Activated naive CD8-positive, alpha-beta T cell (primary cell): ENCODE results near the gene ACO2.
"Not testable (repeated sequence)": the region's sequence is repeated elsewhere in the genome, so short reads cannot be mapped to it uniquely, and the experiment has no call there.

Experiments used
- H3K27ac Mint-ChIP-seq: one replicate; pipeline ENCODE4 v1.8.0; 2021; ENCODE audit warnings: mixed read lengths
- H3K27me3 Mint-ChIP-seq: one replicate; pipeline ENCODE4 v1.8.0; 2021; ENCODE audit warnings: mixed read lengths
- H3K36me3 Mint-ChIP-seq: one replicate; pipeline ENCODE4 v1.8.0; 2021; ENCODE audit warnings: mixed read lengths
- H3K4me1 Mint-ChIP-seq: one replicate; pipeline ENCODE4 v1.8.0; 2021; ENCODE audit warnings: low read depth, mixed read lengths
- H3K4me3 Mint-ChIP-seq: one replicate; pipeline ENCODE4 v1.8.0; 2021; ENCODE audit warnings: mild to moderate bottlenecking, mixed read lengths
- H3K9me3 Mint-ChIP-seq: one replicate; pipeline ENCODE4 v1.8.0; 2021; ENCODE audit warnings: low read depth, mixed read lengths

ACO2 gene

GRCh38 chr22:41445129-41446056 is 23.5 kb upstream of the ACO2 start:
- H3K4me1 Mint-ChIP-seq: peaks cover 21% of the 10 kb centered on the region
- peak overlapping the region; percentile 92 for H3K27ac Mint-ChIP-seq
- H3K27me3 Mint-ChIP-seq: no peaks in the 10 kb centered on the region
- peak overlapping the region; percentile 98 for H3K4me3 Mint-ChIP-seq
- no peaks in the 10 kb centered on the region for H3K36me3 Mint-ChIP-seq
- H3K9me3 Mint-ChIP-seq: no peaks in the 10 kb centered on the region

DNA sequence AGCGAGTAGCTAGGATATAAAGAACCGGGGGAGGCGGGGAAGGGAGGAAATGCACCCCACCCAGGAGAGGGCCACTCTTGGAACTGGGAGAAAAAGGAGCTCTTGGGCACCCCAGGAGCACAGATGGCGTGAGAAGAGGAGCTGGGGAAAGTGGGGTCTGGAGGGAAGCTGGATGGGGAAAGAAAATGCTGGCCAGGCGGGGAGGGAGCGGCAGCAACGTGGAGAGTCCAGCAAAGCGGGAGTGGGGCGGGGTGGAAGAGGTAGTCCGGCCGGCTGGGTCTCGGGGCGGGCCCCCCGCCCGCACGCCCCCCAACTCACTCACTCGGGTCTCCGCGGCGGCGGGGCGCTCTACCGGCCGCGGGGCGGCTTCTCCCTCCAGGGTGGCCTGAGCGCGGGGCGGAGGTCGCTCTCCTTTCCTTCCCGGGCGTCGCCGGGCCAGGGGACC is 22.8 kb upstream of the ACO2 start:
- Mint-ChIP-seq H3K4me3 (peak overlapping the region; percentile 98), H3K4me1 (peaks cover 21% of the 10 kb centered on the region), H3K36me3 (no peaks in the 10 kb centered on the region), H3K9me3 (no peaks in the 10 kb centered on the region), H3K27me3 (no peaks in the 10 kb centered on the region), H3K27ac (peak overlapping the region; percentile 96)

DNA sequence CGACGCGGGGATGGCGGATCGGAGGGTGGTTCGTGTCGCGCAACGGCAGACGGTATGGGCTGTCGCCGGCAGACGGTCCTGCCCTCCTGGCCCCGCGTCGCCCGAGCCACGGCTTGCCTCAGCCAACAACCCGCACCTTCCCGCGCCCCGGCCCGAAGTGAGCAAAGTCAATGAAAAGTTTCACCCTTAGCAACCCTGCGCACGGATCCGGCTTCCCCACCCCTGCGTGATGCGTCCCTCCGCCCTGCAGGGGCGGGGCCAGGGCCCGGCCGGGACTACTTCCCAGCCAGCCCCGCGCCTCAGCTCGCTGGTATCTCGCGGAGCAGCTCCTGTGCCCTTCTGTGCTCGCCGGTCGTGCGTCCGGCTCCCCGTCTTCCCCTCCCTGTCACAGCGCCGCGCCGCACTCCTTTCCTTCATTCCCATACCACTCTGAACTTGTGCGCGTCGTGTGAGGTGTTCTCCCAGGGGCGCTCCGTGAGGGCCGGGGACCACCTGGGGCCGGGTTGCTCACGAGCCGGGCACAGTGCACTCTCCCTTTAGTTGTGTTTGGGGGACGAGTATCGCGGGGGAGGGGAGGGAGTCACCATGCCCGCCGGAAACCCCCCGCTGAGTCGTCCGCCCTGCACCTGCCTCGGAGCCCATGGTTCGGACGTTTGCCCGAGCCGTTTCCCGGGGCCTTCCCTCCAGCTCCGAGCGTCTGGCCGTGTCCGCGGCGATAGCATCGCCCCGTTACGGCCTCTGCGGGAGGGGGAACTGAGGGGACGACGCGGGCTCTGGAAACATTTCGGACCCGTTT is 22.1 kb upstream of the ACO2 start, which contains the start of gene TOB2:
Gene TOB2, minus strand, starts transcription at position 163 of the 796 bp plus-strand sequence. CDS start 9,456 bp downstream, outside the sequence.
- no peaks in the 10 kb centered on the region for H3K27me3 Mint-ChIP-seq
- peak within 1 kb of the TSS; percentile 98 for H3K4me3 Mint-ChIP-seq
- H3K36me3 Mint-ChIP-seq: no peaks in the 10 kb centered on the region
- peak within 1 kb of the TSS; percentile 96 for H3K27ac Mint-ChIP-seq
- no peaks in the 10 kb centered on the region for H3K9me3 Mint-ChIP-seq
- peaks cover 21% of the 10 kb centered on the region for H3K4me1 Mint-ChIP-seq

GRCh38 chr22:41447435-41448188 is 21.3 kb upstream of the ACO2 start:
- H3K4me3 Mint-ChIP-seq: peak overlapping the region; percentile 98
- no peaks in the 10 kb centered on the region for H3K9me3 Mint-ChIP-seq
- H3K4me1 Mint-ChIP-seq: peaks cover 16% of the 10 kb centered on the region
- peak overlapping the region; percentile 96 for H3K27ac Mint-ChIP-seq
- no peaks in the 10 kb centered on the region for H3K27me3 Mint-ChIP-seq
- H3K36me3 Mint-ChIP-seq: no peaks in the 10 kb centered on the region

GRCh38 chr22:41448189-41448808 is 20.6 kb upstream of the ACO2 start:
- Mint-ChIP-seq H3K4me3 (peak overlapping the region; percentile 98), H3K4me1 (peaks cover 10% of the 10 kb centered on the region), H3K27ac (peak overlapping the region; percentile 96), H3K27me3 (no peaks in the 10 kb centered on the region), H3K36me3 (no peaks in the 10 kb centered on the region), H3K9me3 (no peaks in the 10 kb centered on the region)

DNA sequence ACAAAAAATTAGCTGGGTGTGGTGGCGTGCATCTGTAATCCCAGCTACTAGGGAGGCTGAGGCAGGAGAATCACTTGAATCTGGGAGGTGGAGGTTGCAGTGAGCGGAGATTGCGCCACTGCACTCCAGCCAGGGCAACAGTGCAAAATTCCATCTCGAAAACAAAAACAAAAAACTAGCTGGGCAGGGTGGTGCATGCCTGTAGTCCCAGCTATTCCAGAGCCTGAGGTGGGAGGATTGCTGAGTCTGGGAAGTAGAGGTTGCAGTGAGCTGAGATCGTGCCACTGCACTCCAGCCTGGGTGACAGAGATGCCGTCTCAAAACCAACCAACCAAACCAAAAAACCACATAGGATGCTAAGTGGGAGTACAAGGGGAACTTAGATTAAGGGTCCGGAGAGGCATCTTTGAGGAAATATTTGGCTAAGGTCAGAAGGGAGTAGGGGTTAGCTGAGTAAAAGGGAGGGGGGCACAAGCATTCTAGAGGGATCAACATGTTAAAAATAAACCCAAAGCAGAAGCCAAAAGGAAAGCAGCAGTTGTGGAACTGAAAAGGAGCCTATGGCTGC is 10.7 kb upstream of the ACO2 start:
- Mint-ChIP-seq H3K27ac (no peak overlapping the region), H3K4me1 (peaks cover 3% of the 10 kb centered on the region), H3K36me3 (peaks cover 7% of the 10 kb centered on the region), H3K4me3 (no peak overlapping the region), H3K9me3 (no peaks in the 10 kb centered on the region), H3K27me3 (no peaks in the 10 kb centered on the region)

DNA sequence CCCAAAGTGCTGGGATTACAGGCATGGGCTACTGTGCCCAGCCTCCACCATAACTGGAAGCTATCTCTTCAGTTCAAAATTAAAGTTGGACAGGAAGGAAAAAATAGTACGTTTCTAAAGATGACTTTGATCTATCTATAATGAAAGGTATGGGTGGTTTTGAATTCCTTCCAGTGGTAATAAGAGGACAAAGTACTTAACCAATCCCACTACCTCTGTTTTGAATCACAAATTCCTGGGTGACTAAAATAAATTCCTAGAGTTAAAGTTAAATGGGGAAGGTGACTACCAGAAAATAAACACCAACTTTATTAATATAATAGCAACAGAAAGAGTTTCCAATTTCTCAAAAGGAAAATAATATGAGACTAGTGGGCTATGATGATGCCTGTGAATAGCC is 9.5 kb upstream of the ACO2 start:
- H3K4me3 Mint-ChIP-seq: no peak overlapping the region
- H3K27ac Mint-ChIP-seq: no peak overlapping the region
- H3K27me3 Mint-ChIP-seq: no peaks in the 10 kb centered on the region
- H3K4me1 Mint-ChIP-seq: peaks cover 8% of the 10 kb centered on the region
- peaks cover 7% of the 10 kb centered on the region for H3K36me3 Mint-ChIP-seq
- no peaks in the 10 kb centered on the region for H3K9me3 Mint-ChIP-seq

GRCh38 chr22:41460071-41460470 is 8.8 kb upstream of the ACO2 start:
- not testable (repeated sequence) for H3K4me3 Mint-ChIP-seq, H3K27me3 Mint-ChIP-seq, H3K27ac Mint-ChIP-seq, H3K36me3 Mint-ChIP-seq, H3K9me3 Mint-ChIP-seq
- H3K4me1 Mint-ChIP-seq: peaks cover 12% of the 10 kb centered on the region

- Mint-ChIP-seq H3K9me3 (no peaks in the 10 kb centered on the region), H3K4me1 (peaks cover 17% of the 10 kb centered on the region), H3K36me3 (peaks cover 7% of the 10 kb centered on the region), H3K27me3 (no peaks in the 10 kb centered on the region), H3K4me3 (no peak overlapping the region), H3K27ac (no peak overlapping the region)
Measured at GRCh38 chr22:41461901-41462300, 7.0 kb upstream of the ACO2 start.

DNA sequence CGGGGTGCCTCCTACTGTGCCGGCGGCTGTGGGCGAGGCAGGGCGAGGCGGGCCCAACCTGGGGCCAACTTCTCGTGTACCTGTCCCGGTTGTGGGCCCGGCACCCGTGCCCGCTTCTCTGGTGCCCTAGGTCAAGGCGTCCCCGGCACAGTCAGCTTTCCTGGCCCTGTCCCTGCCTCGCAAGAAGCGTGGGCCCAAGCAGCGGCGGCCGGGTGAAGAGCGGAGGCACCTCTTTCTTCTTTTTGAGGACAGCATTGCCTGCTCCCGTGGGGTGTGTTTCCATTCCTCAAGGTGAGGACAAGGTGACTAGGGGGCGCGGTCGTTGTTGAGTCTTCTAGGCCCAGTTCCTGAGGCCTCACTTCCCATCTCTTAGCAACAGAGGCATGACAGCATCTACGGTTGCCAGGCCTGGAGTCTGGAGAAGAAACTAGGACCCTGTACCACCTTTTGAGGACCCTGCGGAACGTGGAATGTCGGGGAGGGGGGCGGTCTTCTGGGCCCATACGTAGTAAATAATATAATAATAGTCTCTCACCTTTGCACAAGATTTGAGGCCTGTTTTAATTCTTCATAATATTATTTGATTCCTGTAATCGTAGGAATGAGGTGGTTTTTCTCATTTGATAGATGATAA is 418 bp downstream of the ACO2 start:
- peaks cover 10% of the 10 kb centered on the region for H3K36me3 Mint-ChIP-seq
- no peaks in the 10 kb centered on the region for H3K9me3 Mint-ChIP-seq
- H3K4me3 Mint-ChIP-seq: peak overlapping the region; percentile 89
- H3K27me3 Mint-ChIP-seq: no peaks in the 10 kb centered on the region
- H3K4me1 Mint-ChIP-seq: peaks cover 64% of the 10 kb centered on the region
- H3K27ac Mint-ChIP-seq: peak overlapping the region; percentile 99

GRCh38 chr22:41470886-41471285 is 2.0 kb downstream of the ACO2 start:
- Mint-ChIP-seq H3K27me3 (no peaks in the 10 kb centered on the region), H3K27ac (peak overlapping the region; percentile 69), H3K36me3 (peaks cover 10% of the 10 kb centered on the region), H3K4me1 (peaks cover 62% of the 10 kb centered on the region), H3K4me3 (peak overlapping the region; percentile 89), H3K9me3 (no peaks in the 10 kb centered on the region)

DNA sequence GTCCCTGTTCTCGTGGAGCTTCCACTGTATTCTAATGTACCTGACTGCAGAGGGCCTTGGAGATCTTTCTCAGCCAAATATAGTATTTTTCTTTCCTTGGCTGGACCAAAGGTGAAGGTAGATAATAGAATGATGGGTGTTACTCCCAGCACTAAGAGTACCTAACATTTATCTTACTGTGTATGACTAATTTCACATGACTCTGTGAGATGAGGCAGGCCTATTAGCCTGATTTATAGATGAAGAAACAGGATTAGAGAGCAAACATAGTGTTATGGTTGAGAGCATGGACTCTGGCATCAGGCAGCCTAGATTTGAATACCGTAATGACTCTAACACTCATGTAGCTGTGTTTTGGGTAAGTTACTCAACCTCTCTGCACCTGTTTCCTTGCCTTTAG is 2.7 kb downstream of the ACO2 start:
- Mint-ChIP-seq H3K36me3 (peaks cover 10% of the 10 kb centered on the region), H3K27ac (no peak overlapping the region), H3K9me3 (no peaks in the 10 kb centered on the region), H3K4me1 (peaks cover 59% of the 10 kb centered on the region), H3K27me3 (no peaks in the 10 kb centered on the region), H3K4me3 (no peak overlapping the region)

DNA sequence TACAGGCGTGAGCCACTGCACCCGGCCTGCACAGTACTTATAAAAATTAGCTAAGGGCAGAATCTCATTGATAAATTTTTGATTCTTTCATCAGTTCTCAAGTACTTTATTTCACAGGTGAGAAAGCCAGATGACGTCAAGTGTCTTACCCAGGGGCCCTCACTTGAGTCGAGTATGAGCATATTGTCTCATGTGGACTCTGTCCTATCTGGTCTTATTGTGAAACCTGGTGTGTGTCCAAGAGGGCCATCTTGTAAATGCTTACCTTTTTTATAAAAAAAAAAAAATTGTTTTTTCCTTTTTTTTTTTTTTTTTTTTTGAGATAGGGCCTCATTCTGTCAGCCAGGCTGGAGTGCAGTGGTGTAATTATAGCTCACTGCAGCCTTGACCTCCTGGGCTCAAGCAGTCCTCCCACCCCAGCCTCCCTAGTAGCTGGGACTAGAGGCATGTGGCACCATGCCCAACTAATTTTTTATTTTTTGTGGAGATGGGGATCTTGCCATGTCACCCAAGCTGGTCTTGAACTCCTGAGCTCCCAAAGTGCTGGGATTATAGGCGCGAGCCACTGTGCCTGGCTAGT is 6.0 kb downstream of the ACO2 start:
- Mint-ChIP-seq H3K9me3 (no peaks in the 10 kb centered on the region), H3K27me3 (no peaks in the 10 kb centered on the region), H3K4me1 (peaks cover 40% of the 10 kb centered on the region), H3K36me3 (no peaks in the 10 kb centered on the region), H3K4me3 (no peak overlapping the region), H3K27ac (no peak overlapping the region)
